ENCODE data around the gene PCDHGB3. TPM values are rescaled to one million over a fixed set of nuclear protein-coding genes. Genes with fewer than 3 reads are reported as not detected.
"Not testable (repeated sequence)": the region's sequence is repeated elsewhere in the genome, so short reads cannot be mapped to it uniquely, and the experiment has no call there.

PCDHGB3 gene
- polyA plus RNA-seq, 1 of the 3 experiments (the other 2 are of a cell fraction): 0.53 TPM

DNA sequence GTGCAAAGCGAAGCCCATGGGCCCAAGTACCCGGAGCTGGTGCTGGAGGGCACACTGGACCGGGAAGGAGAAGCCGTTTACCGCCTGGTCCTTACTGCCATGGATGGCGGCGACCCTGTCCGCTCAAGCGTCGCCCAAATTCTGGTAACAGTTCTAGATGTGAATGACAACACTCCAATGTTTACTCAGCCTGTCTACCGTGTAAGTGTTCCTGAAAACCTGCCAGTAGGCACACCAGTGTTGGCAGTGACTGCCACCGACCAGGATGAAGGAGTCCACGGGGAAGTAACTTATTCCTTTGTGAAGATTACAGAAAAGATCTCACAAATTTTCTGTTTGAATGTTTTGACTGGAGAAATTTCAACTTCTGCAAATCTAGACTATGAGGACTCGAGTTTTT lies 4.6 kb downstream of the PCDHGB3 start:
- H3K27ac ChIP-seq (ENCODE audit: low read depth in 2 of 2, low read length in 1 of 2): no peak overlapping the region
- H3K79me2 ChIP-seq (ENCODE audit: insufficient read depth): no peaks in the 10 kb centered on the region
- no peak overlapping the region for H3K4me2 ChIP-seq
- DNase-seq: no peak
- ChIA-PET POLR2A (no interaction called here), CTCF (interaction anchor here (0.7 to 1.8 kb wide), 6 partner anchors 12 to 193 kb away, joined by 3 to 8 read pairs (median 4); partner anchors contain the start of gene PCDHB14)
- WGBS (ENCODE audit: low lambda C conversion rate): 69% methylated on average over 14 of the region's 14 CpGs
- no peak overlapping the region for H3K9ac ChIP-seq
- H3K4me3 ChIP-seq (ENCODE audit: low read depth in 2 of 2, low read length in 1 of 2): no peak overlapping the region
- no peak overlapping the region for H2AFZ ChIP-seq (ENCODE audit: low read depth)
- no peaks in the 10 kb centered on the region for H3K27me3 ChIP-seq (ENCODE audit: insufficient read depth)
- no peaks in the 10 kb centered on the region for H4K20me1 ChIP-seq (ENCODE audit: insufficient read depth)
- H3K9me2 ChIP-seq: no peaks in the 10 kb centered on the region
- H3F3A ChIP-seq (replicated peaks; ENCODE audit: insufficient read depth): no peaks in the 10 kb centered on the region
- H3K36me3 ChIP-seq (replicated peaks in 1 of 2; ENCODE audit: control insufficient read depth in 1 of 2, insufficient read depth in 2 of 2, low read length in 1 of 2): peaks cover 0 to 14% of the 10 kb centered on the region in 2 experiments
- no peaks in the 10 kb centered on the region; the same call in 1 of the 2 replicates for H3K9me3 ChIP-seq
- no peak for TF ChIP-seq MEF2A (IDR thresholded peaks at IDR 0.05; ENCODE audit: borderline replicate concordance, low read depth)
- TF ChIP-seq FOSL2 (IDR thresholded peaks at IDR 0.05; ENCODE audit: borderline replicate concordance, low read depth): no peak
- TF ChIP-seq RXRA (IDR thresholded peaks at IDR 0.05; ENCODE audit: borderline replicate concordance, low read depth): no peak
- no peak for TF ChIP-seq REST (IDR thresholded peaks at IDR 0.05; ENCODE audit: low read depth, low read length)
- TF ChIP-seq SIN3A (IDR thresholded peaks at IDR 0.05; ENCODE audit: borderline replicate concordance, low read depth, low read length): no peak
- no peak for TF ChIP-seq JUND (IDR thresholded peaks at IDR 0.05)
- H3K4me1 ChIP-seq (ENCODE audit: control insufficient read depth in 1 of 2, insufficient read depth in 2 of 2, low read depth in 1 of 2, low read length in 1 of 2): no peaks in the 10 kb centered on the region

DNA sequence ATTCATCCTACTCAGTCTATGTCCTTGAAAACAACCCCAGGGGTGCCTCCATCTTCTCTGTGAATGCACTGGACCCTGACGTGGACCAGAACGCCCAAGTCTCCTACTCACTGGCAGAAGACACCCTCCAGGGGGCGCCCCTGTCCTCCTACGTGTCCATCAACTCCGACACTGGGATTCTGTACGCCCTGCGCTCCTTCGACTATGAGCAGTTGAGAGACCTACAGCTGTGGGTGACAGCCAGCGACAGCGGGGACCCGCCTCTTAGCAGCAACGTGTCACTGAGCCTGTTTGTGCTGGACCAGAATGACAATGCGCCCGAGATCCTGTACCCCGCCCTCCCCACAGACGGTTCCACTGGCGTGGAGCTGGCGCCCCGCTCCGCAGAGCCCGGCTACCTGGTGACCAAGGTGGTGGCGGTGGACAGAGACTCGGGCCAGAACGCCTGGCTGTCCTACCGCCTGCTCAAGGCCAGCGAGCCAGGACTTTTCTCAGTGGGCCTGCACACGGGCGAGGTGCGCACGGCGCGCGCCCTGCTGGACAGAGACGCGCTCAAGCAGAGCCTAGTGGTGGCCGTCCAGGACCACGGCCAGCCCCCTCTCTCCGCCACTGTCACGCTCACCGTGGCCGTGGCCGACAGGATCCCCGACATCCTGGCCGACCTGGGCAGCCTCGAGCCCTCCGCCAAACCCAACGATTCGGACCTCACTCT lies 5.6 kb downstream of the PCDHGB3 start:
- H3K9me2 ChIP-seq; H3K27me3 ChIP-seq (ENCODE audit: insufficient read depth); POLR2A ChIA-PET; H3K9ac ChIP-seq; H4K20me1 ChIP-seq (ENCODE audit: insufficient read depth); H3K4me3 ChIP-seq (ENCODE audit: low read depth in 2 of 2, low read length in 1 of 2); H3K9me3 ChIP-seq; H3K4me2 ChIP-seq; H3K27ac ChIP-seq (ENCODE audit: low read depth in 2 of 2, low read length in 1 of 2); H3K4me1 ChIP-seq (ENCODE audit: control insufficient read depth in 1 of 2, insufficient read depth in 2 of 2, low read depth in 1 of 2, low read length in 1 of 2); DNase-seq; H3F3A ChIP-seq (replicated peaks; ENCODE audit: insufficient read depth); H2AFZ ChIP-seq (ENCODE audit: low read depth); H3K79me2 ChIP-seq (ENCODE audit: insufficient read depth): not testable (repeated sequence)
- CTCF ChIA-PET: interaction anchor here (1.5 to 1.8 kb wide), 3 partner anchors 152 to 192 kb away, joined by 3 to 8 read pairs (median 6); partner anchors contain the start of gene PCDHB14
- 0 out of 2 replicates have a peak, but pooled peaks have one; percentile 7 for TF ChIP-seq CTCF (IDR thresholded peaks at IDR 0.05)
- 72% methylated on average over 9 of the region's 48 CpGs for WGBS (ENCODE audit: low lambda C conversion rate)
- H3K36me3 ChIP-seq (replicated peaks in 1 of 2; ENCODE audit: control insufficient read depth in 1 of 2, insufficient read depth in 2 of 2, low read length in 1 of 2): peaks cover 0 to 14% of the 10 kb centered on the region in 2 experiments

All from SK-N-SH (cell line).